ENCODE measurements around the gene TTC7B. TPM values are rescaled to one million over a fixed set of nuclear protein-coding genes. Genes with fewer than 3 reads are reported as not detected.

Gene TTC7B
- total and polyA plus RNA-seq, 7 donors: 18.9 to 97.0 (median 59.0) TPM

GRCh38 chr14:90606434-90606833 lies 209.8 kb downstream of the TTC7B start:
- no peaks in the 10 kb centered on the region for H3K27me3 ChIP-seq (ENCODE audit: insufficient read depth in 3 of 3, low read length in 2 of 3)
- 83 to 94% (median 86%) methylated on average over 2 of the region's 2 CpGs for WGBS, 3 donors
- ATAC-seq (peak in 3 of 4 donors; percentile 53 to 68 (median 61)), DNase-seq (no peak)
- no peak overlapping the region for H3K27ac ChIP-seq
- H3K9me3 ChIP-seq: no peaks in the 10 kb centered on the region
- H3K36me3 ChIP-seq (ENCODE audit: insufficient read depth in 1 of 2, low read depth in 1 of 2): peaks cover 0 to 15% of the 10 kb centered on the region in 2 donors
- peaks cover 18% of the 10 kb centered on the region for H3K4me1 ChIP-seq
- no peak overlapping the region for H3K4me3 ChIP-seq
- intact Hi-C loops (cut with DNase I): no loop called here
- TF ChIP-seq, protein P1, sequence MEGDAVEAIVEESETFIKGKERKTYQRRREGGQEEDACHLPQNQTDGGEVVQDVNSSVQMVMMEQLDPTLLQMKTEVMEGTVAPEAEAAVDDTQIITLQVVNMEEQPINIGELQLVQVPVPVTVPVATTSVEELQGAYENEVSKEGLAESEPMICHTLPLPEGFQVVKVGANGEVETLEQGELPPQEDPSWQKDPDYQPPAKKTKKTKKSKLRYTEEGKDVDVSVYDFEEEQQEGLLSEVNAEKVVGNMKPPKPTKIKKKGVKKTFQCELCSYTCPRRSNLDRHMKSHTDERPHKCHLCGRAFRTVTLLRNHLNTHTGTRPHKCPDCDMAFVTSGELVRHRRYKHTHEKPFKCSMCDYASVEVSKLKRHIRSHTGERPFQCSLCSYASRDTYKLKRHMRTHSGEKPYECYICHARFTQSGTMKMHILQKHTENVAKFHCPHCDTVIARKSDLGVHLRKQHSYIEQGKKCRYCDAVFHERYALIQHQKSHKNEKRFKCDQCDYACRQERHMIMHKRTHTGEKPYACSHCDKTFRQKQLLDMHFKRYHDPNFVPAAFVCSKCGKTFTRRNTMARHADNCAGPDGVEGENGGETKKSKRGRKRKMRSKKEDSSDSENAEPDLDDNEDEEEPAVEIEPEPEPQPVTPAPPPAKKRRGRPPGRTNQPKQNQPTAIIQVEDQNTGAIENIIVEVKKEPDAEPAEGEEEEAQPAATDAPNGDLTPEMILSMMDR (IDR thresholded peaks at IDR 0.05): no peak

- ATAC-seq: no peak
- WGBS, 3 donors: 58 to 78% (median 70%) methylated on average over 6 of the region's 6 CpGs
- no peaks in the 10 kb centered on the region for H3K9me3 ChIP-seq
- no peaks in the 10 kb centered on the region for H3K27me3 ChIP-seq (ENCODE audit: insufficient read depth in 3 of 3, low read length in 2 of 3)
- H3K36me3 ChIP-seq (ENCODE audit: insufficient read depth in 1 of 2, low read depth in 1 of 2): peaks cover 0 to 10% of the 10 kb centered on the region in 2 donors
- H3K4me1 ChIP-seq: peaks cover 15% of the 10 kb centered on the region
- intact Hi-C loops (cut with DNase I): no loop called here
- no peak overlapping the region for H3K27ac ChIP-seq
- DNase-seq: no peak
- TF ChIP-seq, protein P1 (IDR thresholded peaks at IDR 0.05): no peak
- no peak overlapping the region for H3K4me3 ChIP-seq
These were observed 210.8 kb downstream of the TTC7B start for GRCh38 chr14:90605430-90605829.

GRCh38 chr14:90604356-90604755 lies 211.9 kb downstream of the TTC7B start:
- H3K27me3 ChIP-seq (ENCODE audit: insufficient read depth in 3 of 3, low read length in 2 of 3): no peaks in the 10 kb centered on the region
- WGBS, 3 donors: 77 to 93% (median 93%) methylated on average over 6 of the region's 6 CpGs
- peaks cover 0 to 5% of the 10 kb centered on the region in 2 donors for H3K36me3 ChIP-seq (ENCODE audit: insufficient read depth in 1 of 2, low read depth in 1 of 2)
- no peak for ATAC-seq
- H3K27ac ChIP-seq: no peak overlapping the region
- no peak for DNase-seq
- TF ChIP-seq, protein P1 (IDR thresholded peaks at IDR 0.05): no peak
- H3K4me1 ChIP-seq: peaks cover 20% of the 10 kb centered on the region
- no peaks in the 10 kb centered on the region for H3K9me3 ChIP-seq
- intact Hi-C loops (cut with DNase I): no loop called here
- H3K4me3 ChIP-seq: no peak overlapping the region

DNA sequence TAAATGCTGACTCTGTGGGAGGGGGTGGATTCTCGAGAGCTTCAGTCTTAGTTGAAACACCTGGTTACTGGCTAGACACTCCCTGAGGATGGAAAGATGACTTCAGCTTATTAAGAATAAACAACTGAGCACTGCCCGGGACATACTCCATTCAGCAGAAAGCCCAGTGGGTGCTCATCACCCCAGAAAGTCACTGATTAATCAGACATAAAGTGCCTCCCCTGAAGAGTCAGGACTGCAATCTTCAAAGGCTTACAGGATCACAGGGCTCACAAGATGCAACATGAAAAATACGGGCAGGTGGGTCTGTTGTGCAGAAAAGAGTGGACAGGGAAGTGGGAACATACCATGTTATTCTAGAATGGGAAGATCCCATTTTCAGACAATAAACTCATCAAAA lies 212.4 kb downstream of the TTC7B start:
- no peaks in the 10 kb centered on the region for H3K9me3 ChIP-seq
- TF ChIP-seq, protein P1 (IDR thresholded peaks at IDR 0.05): no peak
- no peaks in the 10 kb centered on the region for H3K27me3 ChIP-seq (ENCODE audit: insufficient read depth in 3 of 3, low read length in 2 of 3)
- ATAC-seq: no peak
- DNase-seq: no peak
- no peak overlapping the region for H3K4me3 ChIP-seq
- peaks cover 0 to 5% of the 10 kb centered on the region in 2 donors for H3K36me3 ChIP-seq (ENCODE audit: insufficient read depth in 1 of 2, low read depth in 1 of 2)
- WGBS, 3 donors: 88 to 94% (median 89%) methylated on average over 3 of the region's 3 CpGs
- peaks cover 23% of the 10 kb centered on the region for H3K4me1 ChIP-seq
- intact Hi-C loops (cut with DNase I): no loop called here
- H3K27ac ChIP-seq: no peak overlapping the region

DNA sequence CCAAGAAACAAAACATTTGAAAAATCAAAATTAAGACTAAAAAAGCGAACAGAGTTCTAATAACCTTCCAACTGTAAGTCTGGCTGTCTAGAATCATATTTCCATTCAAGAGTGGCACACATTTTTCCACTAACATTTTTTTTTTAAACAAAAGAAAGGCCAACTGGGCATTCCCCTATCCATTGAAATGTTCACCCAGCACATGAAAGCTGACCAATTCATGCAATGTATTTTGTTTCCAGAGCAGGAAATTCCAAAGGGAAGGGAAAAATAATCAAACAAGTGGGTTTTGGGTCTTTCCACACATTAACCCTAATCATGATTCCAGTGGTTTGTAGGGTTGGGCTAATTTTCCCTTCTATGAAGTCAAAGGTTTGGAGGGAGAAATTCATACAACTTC lies 212.9 kb downstream of the TTC7B start:
- Histone ChIP-seq H3K36me3 (ENCODE audit: insufficient read depth in 1 of 2, low read depth in 1 of 2) (peaks cover 0 to 5% of the 10 kb centered on the region in 2 donors), H3K4me3 (no peak overlapping the region), H3K9me3 (no peaks in the 10 kb centered on the region), H3K27me3 (ENCODE audit: insufficient read depth in 3 of 3, low read length in 2 of 3) (no peaks in the 10 kb centered on the region), H3K27ac (no peak overlapping the region), H3K4me1 (peaks cover 23% of the 10 kb centered on the region)
- 91 to 100% (median 95%) methylated on average over 1 of the region's 1 CpG for WGBS, 3 donors
- intact Hi-C loops (cut with DNase I): no loop called here
- DNase-seq: no peak
- ATAC-seq: no peak
- TF ChIP-seq, protein P1 (IDR thresholded peaks at IDR 0.05): no peak

All from psoas muscle (tissue), 8 donors.